ENCODE results near the gene PKNOX2.

The PKNOX2 gene

DNA sequence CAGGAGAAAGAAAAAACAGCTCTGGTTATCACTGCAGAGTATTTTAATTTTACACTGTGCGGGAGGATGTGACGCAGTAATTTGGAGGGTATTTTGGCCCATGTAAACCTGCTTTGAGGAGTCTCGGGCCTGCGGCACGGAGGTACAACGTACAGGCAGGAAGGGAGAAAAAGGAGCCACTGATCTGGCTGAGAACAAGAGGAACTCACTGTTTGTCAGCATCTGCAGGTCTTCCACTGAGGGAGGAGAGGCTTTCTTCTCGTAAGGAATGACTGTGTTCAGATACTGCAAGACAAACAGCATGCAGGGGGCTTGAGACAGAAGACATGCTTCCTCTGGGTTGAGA, 287.5 kb downstream of the PKNOX2 start:
- DNase-seq, result no peak

- DNase-seq, result no peak
These were observed 289.5 kb downstream of the PKNOX2 start for GRCh38 chr11:125454047-125454446.

DNA sequence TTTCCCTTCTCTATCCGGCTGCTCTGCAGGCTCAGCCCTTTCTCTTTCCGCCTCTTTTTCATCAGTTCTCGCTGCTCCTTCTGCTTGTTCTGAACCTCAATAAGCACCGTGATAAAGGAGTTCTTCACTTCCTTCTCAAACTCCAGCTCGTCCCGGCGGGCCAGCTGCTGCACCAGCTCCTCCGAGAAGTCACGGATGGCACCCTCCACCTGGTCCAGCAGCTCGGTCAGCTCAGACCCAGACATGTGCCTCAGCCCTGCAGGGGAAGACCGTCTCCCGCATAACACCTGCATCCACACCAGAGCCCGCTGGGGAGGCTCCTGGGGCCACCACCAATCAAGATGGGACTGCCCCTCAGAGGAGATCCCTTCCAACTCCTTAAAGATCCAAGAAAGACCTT, 291.3 kb downstream of the PKNOX2 start:
- DNase-seq, result no peak

DNA sequence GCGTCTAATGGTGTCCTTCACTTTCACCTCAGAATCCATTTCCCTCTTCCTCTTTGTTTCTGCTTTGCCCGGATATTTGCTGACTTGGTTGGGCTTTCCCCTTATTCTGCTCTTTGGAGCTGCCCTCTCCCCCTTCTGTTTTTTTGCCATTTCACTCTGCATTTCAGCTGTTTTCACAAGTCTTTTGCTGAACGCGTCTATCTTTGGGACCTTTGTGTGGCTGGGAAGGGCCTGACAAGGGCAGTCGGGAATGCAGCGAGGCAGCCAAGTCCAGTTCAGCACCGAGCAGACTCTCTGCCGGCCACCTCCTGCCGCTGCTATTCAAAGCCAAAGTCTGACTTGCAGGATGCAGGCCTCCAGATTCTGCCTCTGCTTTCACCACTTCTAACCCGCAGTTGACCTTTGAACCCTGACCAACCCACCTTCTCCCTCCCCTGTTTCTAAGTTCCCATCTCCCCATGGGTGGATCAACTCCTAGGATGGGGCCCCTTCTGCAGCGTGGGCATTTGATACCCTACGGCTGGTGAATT, 293.3 kb downstream of the PKNOX2 start:
- no peak for DNase-seq

- DNase-seq, result no peak
These were observed 295.7 kb downstream of the PKNOX2 start for GRCh38 chr11:125460275-125460674.

DNA sequence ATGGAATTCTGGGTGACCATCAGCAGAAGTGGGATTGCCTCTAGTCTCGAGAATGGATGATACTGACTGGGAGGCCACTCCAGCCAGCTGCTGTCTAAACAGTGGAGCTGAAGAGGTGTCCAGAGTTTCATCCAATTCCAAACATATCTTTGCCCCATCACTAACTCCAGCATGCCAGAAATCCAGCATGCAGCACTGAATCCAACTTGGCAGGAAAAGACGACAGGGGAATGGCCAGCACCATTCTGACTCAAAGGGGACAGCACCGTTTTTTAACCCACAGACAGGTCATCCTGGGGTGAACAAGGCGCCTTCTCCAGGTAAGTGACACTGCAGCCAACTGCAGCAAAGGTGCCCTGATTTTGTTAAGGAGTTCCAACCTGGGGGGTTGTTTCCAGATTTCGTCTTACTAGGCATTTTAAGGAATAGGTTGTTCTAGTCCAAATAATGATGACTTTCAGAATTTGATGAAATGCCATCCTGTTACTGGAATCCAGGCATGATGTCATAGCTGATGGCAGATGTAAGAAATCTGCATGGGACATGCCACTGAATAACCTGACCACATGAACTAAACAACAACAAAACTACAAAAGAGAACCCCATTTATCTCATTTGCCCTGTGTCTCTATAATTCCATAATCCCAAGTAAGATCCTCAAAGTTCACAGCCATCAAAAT, 299.2 kb downstream of the PKNOX2 start:
- DNase-seq, result no peak

DNA sequence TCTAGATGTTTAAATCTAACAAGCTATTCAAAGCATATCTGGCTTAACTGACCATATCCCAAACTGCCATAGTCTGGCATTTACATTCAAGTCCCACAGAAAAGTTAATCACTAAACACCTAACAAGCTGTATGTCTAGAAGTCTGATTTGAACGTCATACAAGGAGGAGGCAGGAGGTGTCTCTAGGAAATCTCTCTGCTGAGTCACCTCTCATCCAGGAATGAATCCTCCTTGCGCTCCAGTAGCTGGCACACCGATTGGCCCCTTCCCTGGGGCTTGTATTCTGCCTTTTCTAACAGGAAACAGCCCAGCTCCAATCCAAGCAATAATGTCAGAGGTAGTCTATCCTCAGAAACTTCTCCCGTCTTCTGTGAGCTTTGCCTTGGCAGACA, 299.7 kb downstream of the PKNOX2 start:
- DNase-seq, result no peak

DNA sequence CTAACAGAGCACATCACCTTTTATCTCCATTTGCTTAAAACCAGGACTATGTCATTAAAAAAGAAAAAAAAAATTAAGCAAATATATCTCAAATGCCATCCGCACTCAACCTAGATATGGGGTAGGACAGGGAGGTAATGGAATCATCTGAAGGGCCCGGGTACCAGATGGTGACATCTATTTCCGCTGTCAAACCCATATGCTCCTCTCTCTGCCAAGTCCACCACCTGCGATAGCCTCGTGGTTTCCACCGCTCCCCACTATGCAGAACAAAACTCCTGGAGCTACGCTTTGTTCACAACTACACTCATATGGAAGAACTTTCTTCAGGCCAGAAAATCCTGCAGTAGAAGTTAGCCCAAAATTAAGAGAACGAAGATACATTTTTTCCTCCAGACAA, 300.1 kb downstream of the PKNOX2 start:
- DNase-seq, result no peak

DNA sequence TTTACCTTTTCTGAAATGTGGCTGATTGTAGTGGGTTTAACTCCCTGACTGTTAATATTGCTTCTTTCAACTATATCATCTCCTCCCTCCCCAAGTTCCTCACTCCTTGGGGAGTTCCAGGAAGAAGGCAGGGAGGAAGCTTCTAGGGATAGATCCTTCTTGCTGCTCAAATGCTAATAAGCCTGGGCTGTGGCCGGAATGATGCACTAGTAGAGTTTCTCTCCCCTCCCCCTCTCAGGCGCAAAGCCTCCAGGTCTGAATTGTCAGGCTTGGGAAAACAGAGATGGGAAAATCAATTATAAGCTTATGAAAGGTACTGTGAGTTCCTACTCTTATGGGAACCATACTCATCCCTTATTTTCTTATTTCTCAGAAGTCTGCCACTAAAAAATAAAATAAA, 300.7 kb downstream of the PKNOX2 start:
- no peak for DNase-seq

GRCh38 chr11:125465701-125466100, 301.1 kb downstream of the PKNOX2 start:
- DNase-seq, result no peak

DNA sequence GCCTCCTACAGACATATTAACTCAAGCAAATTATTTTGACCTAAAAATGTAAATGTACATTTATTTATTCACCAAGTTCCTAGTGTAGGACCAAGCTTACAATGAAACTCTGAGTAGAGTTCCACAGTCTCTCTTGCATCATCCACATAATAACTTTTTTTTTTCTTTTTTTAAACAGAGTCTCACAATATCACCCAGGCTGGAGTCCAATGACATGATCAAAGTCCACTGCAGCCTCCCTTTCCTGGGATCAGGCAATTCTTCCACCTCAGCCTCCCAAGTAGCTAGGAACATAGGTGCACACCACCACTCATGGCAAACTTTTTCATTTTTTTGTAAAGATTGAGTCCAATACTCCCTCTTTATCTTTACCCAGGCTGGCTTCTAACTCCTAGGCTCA, 303.5 kb downstream of the PKNOX2 start:
- no peak for DNase-seq

DNA sequence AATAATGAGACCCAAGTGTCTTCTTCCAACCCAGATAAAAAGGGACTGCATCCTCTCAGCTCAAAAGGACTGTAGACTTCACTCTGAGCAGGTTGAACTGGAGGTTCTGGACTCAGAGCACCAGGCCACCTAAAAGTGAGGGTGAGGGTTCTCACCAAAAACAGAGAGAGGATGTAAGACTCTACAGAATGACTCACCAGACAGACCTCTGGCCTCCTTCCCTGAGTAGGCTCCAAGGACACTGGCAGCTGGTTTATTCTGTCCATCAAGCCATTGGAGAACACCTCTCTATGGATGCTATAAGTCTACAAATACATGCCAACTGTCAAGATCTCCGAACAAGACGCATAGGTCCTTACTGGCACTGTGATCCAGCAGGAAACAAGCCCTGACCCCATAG, 304.3 kb downstream of the PKNOX2 start:
- DNase-seq, result no peak

DNA sequence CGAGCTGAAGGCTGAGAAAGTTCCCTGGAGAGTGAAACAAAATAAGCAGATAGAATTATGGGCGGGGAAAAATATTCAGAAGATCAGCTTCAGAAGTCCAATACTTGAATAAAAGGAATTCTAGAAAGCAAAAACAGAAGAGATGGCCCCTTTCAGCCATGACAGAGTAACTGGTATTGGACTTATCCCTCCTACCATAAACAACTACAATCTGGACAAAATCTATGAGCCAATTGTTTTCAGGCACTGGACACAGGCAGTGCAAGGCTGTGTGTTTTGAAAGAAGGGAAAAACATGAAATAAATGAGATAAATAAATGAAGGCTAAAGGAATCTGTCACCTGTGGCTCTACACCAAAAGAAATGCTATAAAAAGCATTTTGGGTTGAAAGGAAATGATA, 305.8 kb downstream of the PKNOX2 start:
- DNase-seq, result no peak

- no peak for DNase-seq
These were observed 312.2 kb downstream of the PKNOX2 start for GRCh38 chr11:125476721-125477120.

- DNase-seq, result no peak
These were observed 314.6 kb downstream of the PKNOX2 start for GRCh38 chr11:125479137-125479536.

GRCh38 chr11:125481531-125481930, 317.0 kb downstream of the PKNOX2 start:
- DNase-seq, result no peak
